GM13976 (cell line): ENCODE measurements around the gene OIP5.

Experiments
- DNase-seq: peaks from one replicate; pipeline ENCODE4 v3.0.0; 2012; ENCODE audit warnings: low spot score
- in situ Hi-C: fragments of 300-500 bp; cut with MboI; formaldehyde crosslinking; loops from one replicate; pipeline ENCODE4 v1.12.0; 2022; ENCODE audit warnings: low sequenced_read_pairs, mixed read lengths, inconsistent platforms; ENCODE audit not compliant: unreplicated experiment
- TF ChIP-seq, protein P1 (sequence below): IDR thresholded peaks from 2 replicates; pipeline ENCODE4 v1.5.1; 2012; ENCODE audit warnings: borderline replicate concordance, mild to moderate bottlenecking; ENCODE audit not compliant: insufficient read depth; ENCODE audit errors: extremely low read depth, missing control alignments, control extremely low read depth

OIP5 gene

GRCh38 chr15:41341519-41341918, 9.1 kb upstream of the OIP5 start:
- in situ Hi-C loops = no loop called here
- no peak for DNase-seq
- TF ChIP-seq, protein P1, sequence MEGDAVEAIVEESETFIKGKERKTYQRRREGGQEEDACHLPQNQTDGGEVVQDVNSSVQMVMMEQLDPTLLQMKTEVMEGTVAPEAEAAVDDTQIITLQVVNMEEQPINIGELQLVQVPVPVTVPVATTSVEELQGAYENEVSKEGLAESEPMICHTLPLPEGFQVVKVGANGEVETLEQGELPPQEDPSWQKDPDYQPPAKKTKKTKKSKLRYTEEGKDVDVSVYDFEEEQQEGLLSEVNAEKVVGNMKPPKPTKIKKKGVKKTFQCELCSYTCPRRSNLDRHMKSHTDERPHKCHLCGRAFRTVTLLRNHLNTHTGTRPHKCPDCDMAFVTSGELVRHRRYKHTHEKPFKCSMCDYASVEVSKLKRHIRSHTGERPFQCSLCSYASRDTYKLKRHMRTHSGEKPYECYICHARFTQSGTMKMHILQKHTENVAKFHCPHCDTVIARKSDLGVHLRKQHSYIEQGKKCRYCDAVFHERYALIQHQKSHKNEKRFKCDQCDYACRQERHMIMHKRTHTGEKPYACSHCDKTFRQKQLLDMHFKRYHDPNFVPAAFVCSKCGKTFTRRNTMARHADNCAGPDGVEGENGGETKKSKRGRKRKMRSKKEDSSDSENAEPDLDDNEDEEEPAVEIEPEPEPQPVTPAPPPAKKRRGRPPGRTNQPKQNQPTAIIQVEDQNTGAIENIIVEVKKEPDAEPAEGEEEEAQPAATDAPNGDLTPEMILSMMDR = no peak

DNA sequence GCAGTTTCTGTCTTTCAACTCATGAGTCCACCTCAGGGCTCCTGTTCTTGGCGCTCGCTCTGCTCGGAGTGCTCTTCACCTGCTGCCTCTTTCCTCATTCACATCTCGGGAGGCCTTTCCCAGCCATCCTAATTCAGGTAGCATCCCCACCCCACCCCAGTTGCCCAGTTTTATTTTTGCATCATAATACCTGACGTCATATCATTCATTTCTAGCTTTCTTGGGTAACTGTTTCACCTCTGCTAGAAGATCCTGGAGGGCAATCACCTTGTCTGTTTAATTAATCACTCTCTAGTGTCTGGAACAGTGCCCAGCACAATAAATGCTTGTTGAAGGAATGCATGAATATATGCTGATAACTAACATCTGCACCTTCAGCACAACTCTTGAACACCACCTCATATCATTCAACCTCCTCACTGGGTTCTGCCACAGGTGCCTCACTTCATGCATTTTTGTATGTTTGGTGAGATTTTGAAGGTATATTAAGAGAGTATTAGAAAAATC, 7.9 kb upstream of the OIP5 start:
- TF ChIP-seq, protein P1 = no peak
- in situ Hi-C loops = no loop called here
- no peak for DNase-seq

- in situ Hi-C loops = no loop called here
- TF ChIP-seq, protein P1 = no peak
- no peak for DNase-seq
Measured at GRCh38 chr15:41337631-41338522, 5.5 kb upstream of the OIP5 start.

- TF ChIP-seq, protein P1 = no peak
- DNase-seq = no peak
- in situ Hi-C loops = no loop called here
Measured at GRCh38 chr15:41337047-41337446, 4.7 kb upstream of the OIP5 start.

- DNase-seq = no peak
- TF ChIP-seq, protein P1 = no peak
- in situ Hi-C loops = no loop called here
Measured at GRCh38 chr15:41336549-41336948, 4.2 kb upstream of the OIP5 start.

DNA sequence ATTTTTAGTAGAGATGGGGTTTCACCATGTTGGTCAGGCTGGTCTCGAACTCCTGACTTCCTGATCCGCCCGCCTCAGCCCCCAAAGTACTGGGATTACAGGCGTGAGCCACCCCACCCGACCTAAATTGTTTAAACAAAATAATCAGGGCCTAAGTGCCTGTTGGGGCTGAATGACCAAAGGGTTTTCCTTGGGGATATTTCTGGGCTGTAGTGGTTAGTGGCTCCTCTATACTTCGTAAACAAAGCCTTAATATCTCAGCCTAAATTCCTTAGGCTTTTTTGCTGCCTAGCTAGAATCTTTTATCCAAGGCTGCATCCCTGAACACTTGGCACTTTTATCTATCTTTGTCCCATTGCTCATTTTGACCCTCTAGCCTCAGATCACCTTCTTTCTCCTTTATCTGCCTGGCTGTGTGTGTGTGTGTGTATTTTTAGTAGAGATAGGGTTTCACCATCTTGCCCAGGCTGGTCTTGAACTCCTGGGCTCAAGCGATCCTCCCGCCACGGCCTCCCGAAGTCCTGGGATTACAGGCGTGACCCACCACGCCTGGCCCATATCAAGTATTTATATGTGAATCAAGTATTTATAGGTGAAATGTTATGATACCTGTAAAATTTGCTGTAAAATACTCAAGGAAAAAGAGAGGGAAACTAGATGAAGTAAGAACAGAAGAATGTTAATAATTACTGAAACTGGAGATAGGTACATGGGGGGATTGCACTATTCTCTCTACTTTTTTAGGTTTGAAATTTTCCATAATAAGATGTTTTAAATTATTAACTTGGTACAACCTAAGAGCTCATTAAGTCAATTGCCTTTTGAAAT, 2.1 kb upstream of the OIP5 start:
- DNase-seq = no peak
- TF ChIP-seq, protein P1 = no peak
- in situ Hi-C loops = no loop called here
